K562 (cell line): ENCODE data around the gene TOP3A. TPM values are rescaled to one million over a fixed set of nuclear protein-coding genes. Genes with fewer than 3 reads are reported as not detected.

Source experiments
- ATAC-seq: fragments of 200-7000 bp; cut with Tn5 transposase; 3 replicates; pipeline ENCODE4 v1.9.1; 2020; ENCODE audit warnings: moderate library complexity
- BruUV-seq: library from RNA; stranded (reverse); fragments of 400-500 nt; replicated peaks from 2 replicates; lab custom pipeline; 2021; lab: Mats Ljungman, UMichigan
- CTCF ChIA-PET: fragments of 300-600 bp; formaldehyde crosslinking; extraction: SDS; loops from one replicate; lab custom pipeline; 2021; ENCODE audit warnings: low intra/inter-chr PET ratio; lab: Yijun Ruan, JAX
- POLR2A ChIA-PET: fragments of 300-600, 350-650 bp; sonication (Branson Sonifier 250); formaldehyde crosslinking; extraction: SDS; loops from one replicate; lab custom pipeline; 2021; ENCODE audit warnings: antibody characterized with exemption, inconsistent platforms; lab: Yijun Ruan, JAX
- DNase-seq, 4 experiments: peaks; one replicate each; pipeline versions ENCODE4 v3.0.0 to v3.0.0-alpha.2; 2011 to 2018; ENCODE audit warnings: low spot score in 3 of 4, mixed read lengths in 3 of 4; ENCODE audit errors: extremely low read depth in 1 of 4
- FAIRE-seq: peaks from 2 replicates; lab custom pipeline; 2011; peaks lifted over from hg19 to GRCh38; lab: Jason Lieb, UNC
- H2AFZ ChIP-seq: 2 replicates; pipeline ENCODE4 v1.6.0; 2011; ENCODE audit warnings: low read depth, low read length, control low read depth, inconsistent platforms
- H3K27ac ChIP-seq: fragments of 200-600 bp; 3 replicates; pipeline ENCODE4 v1.8.0; 2011; ENCODE audit warnings: low read depth, mild to moderate bottlenecking, control low read depth, inconsistent platforms, low read length, moderate library complexity, mixed read lengths; ENCODE audit errors: extremely low read depth
- H3K27me3 ChIP-seq, 2 experiments: fragments of 300-600 bp in 1 of 2; 2 replicates in 1 of 2; 3 replicates in 1 of 2; pipeline versions ENCODE4 v1.6.0 to v1.8.0; 2011; ENCODE audit warnings: inconsistent platforms in 2 of 2, low read length in 2 of 2, mild to moderate bottlenecking in 1 of 2, mixed read lengths in 1 of 2, moderate library complexity in 1 of 2; ENCODE audit not compliant: control insufficient read depth in 2 of 2, insufficient read depth in 2 of 2
- H3K36me3 ChIP-seq: fragments of 300-600 bp; 3 replicates; pipeline ENCODE4 v1.8.0; 2011; ENCODE audit warnings: mild to moderate bottlenecking, low read length, inconsistent platforms; ENCODE audit not compliant: control insufficient read depth, insufficient read depth
- H3K4me1 ChIP-seq, 2 experiments: fragments of 200-600 bp in 1 of 2; replicated peaks in 1 of 2; 2 replicates in 1 of 2; 3 replicates in 1 of 2; pipeline versions ENCODE4 v1.5.1 to v1.8.0; 2011; ENCODE audit warnings: inconsistent platforms in 2 of 2, low read length in 2 of 2, mild to moderate bottlenecking in 1 of 2, mixed read lengths in 1 of 2, moderate library complexity in 1 of 2; ENCODE audit not compliant: control insufficient read depth in 2 of 2, insufficient read depth in 2 of 2
- H3K4me2 ChIP-seq: 2 replicates; pipeline ENCODE4 v1.6.1; 2011; ENCODE audit warnings: low read length, control low read depth, inconsistent platforms, mixed read lengths; ENCODE audit not compliant: insufficient read depth
- H3K4me3 ChIP-seq: fragments of 200-600 bp; sonication (generic), shearing (Covaris generic); 2 replicates; pipeline ENCODE4 v1.5.1; 2016; ENCODE audit warnings: control low read depth, inconsistent platforms
- H3K79me2 ChIP-seq: fragments of 200-600 bp; 3 replicates; pipeline ENCODE4 v1.8.0; 2011; ENCODE audit warnings: low read length, inconsistent platforms; ENCODE audit not compliant: control insufficient read depth, insufficient read depth
- H3K9ac ChIP-seq, 2 experiments: 2 replicates each; pipeline versions ENCODE4 v1.6.0 to v1.6.1; 2011; ENCODE audit warnings: low read depth in 2 of 2, low read length in 2 of 2, control low read depth in 1 of 2, inconsistent platforms in 1 of 2, mild to moderate bottlenecking in 1 of 2, mixed read lengths in 1 of 2; ENCODE audit not compliant: insufficient read depth in 1 of 2
- H3K9me1 ChIP-seq: one replicate; pipeline ENCODE4 v1.6.0; 2011; ENCODE audit warnings: inconsistent platforms, mild to moderate bottlenecking, low read length, moderate library complexity; ENCODE audit not compliant: control insufficient read depth, insufficient read depth
- H3K9me3 ChIP-seq: replicated peaks from 2 replicates; pipeline ENCODE4 v1.5.1; 2011; ENCODE audit warnings: low read depth, low read length, inconsistent platforms; ENCODE audit not compliant: control insufficient read depth, insufficient read depth
- H4K20me1 ChIP-seq: replicated peaks from 2 replicates; pipeline ENCODE4 v1.6.1; 2011; ENCODE audit warnings: low read length, inconsistent platforms, mixed read lengths; ENCODE audit not compliant: control insufficient read depth, insufficient read depth
- GTF2A2 ChIP-seq: IDR thresholded peaks from 2 replicates; pipeline ENCODE4 v1.6.1; 2016; ENCODE audit warnings: mild to moderate bottlenecking, missing genetic modification characterization, missing compliant biosample characterization
- HOMEZ ChIP-seq: fragments of 250-450 bp; sonication (Bioruptor Pico); IDR thresholded peaks from 2 replicates; pipeline ENCODE4 v1.4.0; 2020; ENCODE audit warnings: mild to moderate bottlenecking, moderate library complexity
- ILK ChIP-seq: fragments of 450-650 bp; IDR thresholded peaks from 2 replicates; pipeline ENCODE4 v1.6.1; 2016; ENCODE audit warnings: missing genetic modification characterization, low read depth, mild to moderate bottlenecking, missing compliant biosample characterization, moderate library complexity, borderline replicate concordance
- KAT2B ChIP-seq: IDR thresholded peaks from one replicate; pipeline ENCODE4 v1.6.1; 2012; ENCODE audit warnings: low read depth, mild to moderate bottlenecking, control low read depth, inconsistent platforms, low read length, moderate library complexity
- RNF219 ChIP-seq: fragments of 250-450 bp; sonication (Bioruptor Pico); IDR thresholded peaks from 2 replicates; pipeline ENCODE4 v1.5.0; 2022; ENCODE audit warnings: mild to moderate bottlenecking
- SMC3 ChIP-seq: conservative IDR thresholded peaks from 2 replicates; pipeline ENCODE4 v1.6.1; 2011; ENCODE audit warnings: low read depth, low read length, improper control_type of control experiment; ENCODE audit not compliant: insufficient read depth
- SNIP1 ChIP-seq: fragments of 450-650 bp; IDR thresholded peaks from 2 replicates; pipeline ENCODE4 v1.7.1; 2017; ENCODE audit warnings: low read depth, mild to moderate bottlenecking
- TSHZ1 ChIP-seq: fragments of 250-450 bp; sonication (Bioruptor Pico); IDR thresholded peaks from 2 replicates; pipeline ENCODE4 v1.4.0; 2020; ENCODE audit warnings: mild to moderate bottlenecking, moderate library complexity
- ZFP91 ChIP-seq: sonication (generic); formaldehyde crosslinking; IDR thresholded peaks from 2 replicates; pipeline ENCODE4 v1.8.0; 2022; ENCODE audit warnings: mild to moderate bottlenecking, missing genetic modification reagents
- WGBS: fragments of 100-300 bp; shearing (Covaris generic); methylation state at CpG from one replicate; pipeline ENCODE4 v1.1.6; 2016; ENCODE audit warnings: low coverage, mixed read lengths; ENCODE audit not compliant: insufficient coverage; ENCODE audit errors: missing lambda C conversion rate; 5-methylcytosine and 5-hydroxymethylcytosine counted together
- in situ Hi-C: fragments of 300-500 bp; cut with MboI; formaldehyde crosslinking; loops from 4 replicates; pipeline ENCODE4 v1.15.0; 2018; ENCODE audit warnings: inconsistent platforms, mixed read lengths
- intact Hi-C: fragments of 100-400 bp; cut with micrococcal nuclease; formaldehyde crosslinking; loops from 2 replicates; pipeline ENCODE4 v1.14.2; 2022
- polyA plus RNA-seq, 8 experiments: library from polyadenylated mRNA; depleted of rRNA in 4 of 8; stranded (reverse) in 5 of 8; unstranded in 3 of 8; fragments of >200 nt; fragmentation: Nextera tagmentation in 2 of 8; fragmentation: Illumina TruSeq in 1 of 8; extraction: Ambion mirVana in 2 of 8; extraction: Trizol in 1 of 8; gene quantifications; 2 replicates each; pipeline versions ENCODE4 v1.2.1 to v1.2.3, GENCODE V29; 2011 to 2014; ENCODE audit warnings: inconsistent platforms in 1 of 8, missing spikeins in 1 of 8
- total RNA-seq, 7 experiments: library from RNA; depleted of rRNA in 6 of 7; stranded (reverse); fragments of >200 nt in 6 of 7; fragmentation: Illumina TruSeq in 2 of 7; extraction: Trizol in 2 of 7; gene quantifications; 2 replicates each; pipeline versions ENCODE4 v1.2.1 to v1.2.3, GENCODE V29; 2011 to 2021; ENCODE audit warnings: low replicate concordance in 1 of 7

TOP3A gene
- total and polyA plus RNA-seq, 9 of the 15 experiments (the other 6 are each of a cell fraction or from before 2014, with no cell fraction given), result 5.2 to 49.7 (median 24.7) TPM

GRCh38 chr17:18253187-18253884 is 61.5 kb downstream of the TOP3A start (continued):
- TF ChIP-seq HOMEZ (CRISPR knock-in tag), result no peak
- TF ChIP-seq GTF2A2 (tag), result no peak
- no peak for TF ChIP-seq KAT2B
- TF ChIP-seq SNIP1, result no peak
- TF ChIP-seq ZFP91 (CRISPR knock-in tag), result no peak

GRCh38 chr17:18252160-18252559 is 62.6 kb downstream of the TOP3A start:
- intact Hi-C loops, result no loop called here
- H3K79me2 ChIP-seq, result peaks cover 4% of the 10 kb centered on the region
- no peak overlapping the region; a peak in 1 of 4 replicates for H3K9ac ChIP-seq
- H2AFZ ChIP-seq, result no peak overlapping the region
- BruUV-seq, result no TSS peak
- in situ Hi-C loops, result no loop called here
- ATAC-seq (no peak), DNase-seq (no peak), FAIRE-seq (no peak)
- H3K4me2 ChIP-seq, result no peak overlapping the region
- CTCF ChIA-PET, result no interaction called here
- H3K4me1 ChIP-seq, result peaks cover under 1 to 18% of the 10 kb centered on the region in 2 experiments; a peak in 3 of 5 replicates
- POLR2A ChIA-PET, result interaction anchor here (0.6 kb wide), 1 partner anchor 751 kb away, joined by 4 read pairs; no protein-coding TSS in a partner anchor
- H3K27me3 ChIP-seq, result no peaks in the 10 kb centered on the region
- no peaks in the 10 kb centered on the region for H3K9me3 ChIP-seq
- no peak overlapping the region for H3K4me3 ChIP-seq
- H3K27ac ChIP-seq, result no peak overlapping the region
- 86% methylated on average over 3 of the region's 5 CpGs for WGBS
- H3K9me1 ChIP-seq, result peaks cover 2% of the 10 kb centered on the region
- peaks cover 67% of the 10 kb centered on the region; the same call in 2 of the 3 replicates for H3K36me3 ChIP-seq
- peaks cover 3% of the 10 kb centered on the region; the same call in 1 of the 2 replicates for H4K20me1 ChIP-seq
- no peak for TF ChIP-seq TSHZ1 (CRISPR knock-in tag)
- TF ChIP-seq SMC3, result no peak
- TF ChIP-seq RNF219 (CRISPR knock-in tag), result no peak
- no peak for TF ChIP-seq ILK (tag)
